ENCODE measurements around the gene DDX56. TPM values are rescaled to one million over a fixed set of nuclear protein-coding genes. Genes with fewer than 3 reads are reported as not detected.
A peak's percentile ranks its signal among the peaks of the same experiment; 100 is the strongest.

Gene DDX56
- total and polyA plus RNA-seq, 2 of the 13 experiments (the other 11 are each of a cell fraction or from before 2014, with no cell fraction given): 82.6 to 120 TPM

DNA sequence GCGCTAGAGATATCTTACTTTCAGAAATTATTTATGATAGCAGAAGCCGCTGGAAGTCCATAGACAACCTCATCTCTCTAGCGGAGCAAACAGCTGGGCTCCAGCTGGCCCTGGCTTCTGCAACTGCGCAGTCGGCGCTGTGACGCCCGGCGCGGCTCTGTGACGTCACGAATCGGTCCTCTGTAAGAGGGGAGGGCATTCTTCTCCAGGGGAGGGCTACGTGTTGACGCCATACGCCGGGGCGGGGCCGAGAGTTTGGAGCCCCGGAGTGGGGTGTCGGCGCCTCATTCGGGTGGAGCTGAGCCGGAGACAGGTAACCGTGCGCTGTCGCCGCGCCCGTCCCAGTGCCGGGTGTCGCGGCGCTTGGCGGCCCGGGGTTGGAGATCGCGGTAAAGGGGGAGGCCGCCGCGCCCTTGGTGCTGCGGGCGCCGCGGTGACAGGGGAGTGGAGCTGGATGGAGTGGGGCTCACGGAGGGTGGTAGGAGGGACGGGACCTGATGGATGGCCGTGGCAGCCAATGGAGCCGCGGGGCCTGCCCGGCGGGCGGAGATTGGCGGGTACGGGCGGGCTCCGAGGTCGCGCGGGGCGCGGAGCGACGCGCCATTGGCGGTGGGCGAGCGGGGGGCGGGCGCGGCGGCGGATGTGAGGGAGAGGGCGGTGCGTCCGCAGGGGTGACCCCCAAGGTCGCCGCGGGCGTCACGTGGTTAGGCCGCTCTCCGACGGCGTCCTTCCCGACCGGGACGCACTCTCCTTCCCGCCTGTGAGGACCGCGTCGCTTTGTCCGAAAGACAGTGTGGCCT, 32.8 kb upstream of the DDX56 start, which contains the start of gene OGDH (continued):
- TF ChIP-seq ZNF543 (CRISPR knock-in tag; IDR thresholded peaks at IDR 0.05) (peak; percentile 29; the same call in 1 of the 2 replicates), ZNF30 (CRISPR knock-in tag; IDR thresholded peaks at IDR 0.05) (no peak), ZNF333 (CRISPR knock-in tag; IDR thresholded peaks at IDR 0.05; ENCODE audit: borderline replicate concordance) (peak; percentile 48; the same call in 1 of the 2 replicates), ZNF496 (CRISPR knock-in tag; IDR thresholded peaks at IDR 0.05; ENCODE audit: insufficient replicate concordance) (no peak), CEBPG (CRISPR knock-in tag; IDR thresholded peaks at IDR 0.05) (peak; percentile 41), KDM3A (CRISPR knock-in tag; IDR thresholded peaks at IDR 0.05; ENCODE audit: low read depth) (peak; percentile 46; the same call in 1 of the 2 replicates), YY1 (IDR thresholded peaks at IDR 0.05; ENCODE audit: insufficient read depth, insufficient replicate concordance, low read depth, low read length) (no peak), NR2F6 (IDR thresholded peaks at IDR 0.05) (0 out of 2 replicates have a peak, but pooled peaks have one; percentile 27), NR2F6 (CRISPR knock-in tag; IDR thresholded peaks at IDR 0.05) (peak; percentile 83), PPARG (CRISPR knock-in tag; conservative IDR thresholded peaks at IDR 0.05) (peak; percentile 35; the same call in 1 of the 2 replicates), GTF3A (CRISPR knock-in tag; conservative IDR thresholded peaks at IDR 0.05) (no peak), ZNF552 (CRISPR knock-in tag; IDR thresholded peaks at IDR 0.05; ENCODE audit: borderline replicate concordance) (no peak)
- TF ChIP-seq, protein P1, sequence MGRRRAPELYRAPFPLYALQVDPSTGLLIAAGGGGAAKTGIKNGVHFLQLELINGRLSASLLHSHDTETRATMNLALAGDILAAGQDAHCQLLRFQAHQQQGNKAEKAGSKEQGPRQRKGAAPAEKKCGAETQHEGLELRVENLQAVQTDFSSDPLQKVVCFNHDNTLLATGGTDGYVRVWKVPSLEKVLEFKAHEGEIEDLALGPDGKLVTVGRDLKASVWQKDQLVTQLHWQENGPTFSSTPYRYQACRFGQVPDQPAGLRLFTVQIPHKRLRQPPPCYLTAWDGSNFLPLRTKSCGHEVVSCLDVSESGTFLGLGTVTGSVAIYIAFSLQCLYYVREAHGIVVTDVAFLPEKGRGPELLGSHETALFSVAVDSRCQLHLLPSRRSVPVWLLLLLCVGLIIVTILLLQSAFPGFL (CRISPR knock-in tag; IDR thresholded peaks at IDR 0.05): no peak
- TF ChIP-seq, protein P2, sequence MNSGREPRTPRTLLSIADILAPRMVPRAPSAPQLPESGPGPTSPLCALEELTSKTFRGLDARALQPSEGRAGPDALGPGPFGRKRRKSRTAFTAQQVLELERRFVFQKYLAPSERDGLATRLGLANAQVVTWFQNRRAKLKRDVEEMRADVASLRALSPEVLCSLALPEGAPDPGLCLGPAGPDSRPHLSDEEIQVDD (CRISPR knock-in tag; IDR thresholded peaks at IDR 0.05; ENCODE audit: borderline replicate concordance): no peak
- TF ChIP-seq, protein P3, sequence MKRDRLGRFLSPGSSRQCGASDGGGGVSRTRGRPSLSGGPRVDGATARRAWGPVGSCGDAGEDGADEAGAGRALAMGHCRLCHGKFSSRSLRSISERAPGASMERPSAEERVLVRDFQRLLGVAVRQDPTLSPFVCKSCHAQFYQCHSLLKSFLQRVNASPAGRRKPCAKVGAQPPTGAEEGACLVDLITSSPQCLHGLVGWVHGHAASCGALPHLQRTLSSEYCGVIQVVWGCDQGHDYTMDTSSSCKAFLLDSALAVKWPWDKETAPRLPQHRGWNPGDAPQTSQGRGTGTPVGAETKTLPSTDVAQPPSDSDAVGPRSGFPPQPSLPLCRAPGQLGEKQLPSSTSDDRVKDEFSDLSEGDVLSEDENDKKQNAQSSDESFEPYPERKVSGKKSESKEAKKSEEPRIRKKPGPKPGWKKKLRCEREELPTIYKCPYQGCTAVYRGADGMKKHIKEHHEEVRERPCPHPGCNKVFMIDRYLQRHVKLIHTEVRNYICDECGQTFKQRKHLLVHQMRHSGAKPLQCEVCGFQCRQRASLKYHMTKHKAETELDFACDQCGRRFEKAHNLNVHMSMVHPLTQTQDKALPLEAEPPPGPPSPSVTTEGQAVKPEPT (CRISPR knock-in tag; IDR thresholded peaks at IDR 0.05; ENCODE audit: low read depth): no peak
- TF ChIP-seq, protein P4, sequence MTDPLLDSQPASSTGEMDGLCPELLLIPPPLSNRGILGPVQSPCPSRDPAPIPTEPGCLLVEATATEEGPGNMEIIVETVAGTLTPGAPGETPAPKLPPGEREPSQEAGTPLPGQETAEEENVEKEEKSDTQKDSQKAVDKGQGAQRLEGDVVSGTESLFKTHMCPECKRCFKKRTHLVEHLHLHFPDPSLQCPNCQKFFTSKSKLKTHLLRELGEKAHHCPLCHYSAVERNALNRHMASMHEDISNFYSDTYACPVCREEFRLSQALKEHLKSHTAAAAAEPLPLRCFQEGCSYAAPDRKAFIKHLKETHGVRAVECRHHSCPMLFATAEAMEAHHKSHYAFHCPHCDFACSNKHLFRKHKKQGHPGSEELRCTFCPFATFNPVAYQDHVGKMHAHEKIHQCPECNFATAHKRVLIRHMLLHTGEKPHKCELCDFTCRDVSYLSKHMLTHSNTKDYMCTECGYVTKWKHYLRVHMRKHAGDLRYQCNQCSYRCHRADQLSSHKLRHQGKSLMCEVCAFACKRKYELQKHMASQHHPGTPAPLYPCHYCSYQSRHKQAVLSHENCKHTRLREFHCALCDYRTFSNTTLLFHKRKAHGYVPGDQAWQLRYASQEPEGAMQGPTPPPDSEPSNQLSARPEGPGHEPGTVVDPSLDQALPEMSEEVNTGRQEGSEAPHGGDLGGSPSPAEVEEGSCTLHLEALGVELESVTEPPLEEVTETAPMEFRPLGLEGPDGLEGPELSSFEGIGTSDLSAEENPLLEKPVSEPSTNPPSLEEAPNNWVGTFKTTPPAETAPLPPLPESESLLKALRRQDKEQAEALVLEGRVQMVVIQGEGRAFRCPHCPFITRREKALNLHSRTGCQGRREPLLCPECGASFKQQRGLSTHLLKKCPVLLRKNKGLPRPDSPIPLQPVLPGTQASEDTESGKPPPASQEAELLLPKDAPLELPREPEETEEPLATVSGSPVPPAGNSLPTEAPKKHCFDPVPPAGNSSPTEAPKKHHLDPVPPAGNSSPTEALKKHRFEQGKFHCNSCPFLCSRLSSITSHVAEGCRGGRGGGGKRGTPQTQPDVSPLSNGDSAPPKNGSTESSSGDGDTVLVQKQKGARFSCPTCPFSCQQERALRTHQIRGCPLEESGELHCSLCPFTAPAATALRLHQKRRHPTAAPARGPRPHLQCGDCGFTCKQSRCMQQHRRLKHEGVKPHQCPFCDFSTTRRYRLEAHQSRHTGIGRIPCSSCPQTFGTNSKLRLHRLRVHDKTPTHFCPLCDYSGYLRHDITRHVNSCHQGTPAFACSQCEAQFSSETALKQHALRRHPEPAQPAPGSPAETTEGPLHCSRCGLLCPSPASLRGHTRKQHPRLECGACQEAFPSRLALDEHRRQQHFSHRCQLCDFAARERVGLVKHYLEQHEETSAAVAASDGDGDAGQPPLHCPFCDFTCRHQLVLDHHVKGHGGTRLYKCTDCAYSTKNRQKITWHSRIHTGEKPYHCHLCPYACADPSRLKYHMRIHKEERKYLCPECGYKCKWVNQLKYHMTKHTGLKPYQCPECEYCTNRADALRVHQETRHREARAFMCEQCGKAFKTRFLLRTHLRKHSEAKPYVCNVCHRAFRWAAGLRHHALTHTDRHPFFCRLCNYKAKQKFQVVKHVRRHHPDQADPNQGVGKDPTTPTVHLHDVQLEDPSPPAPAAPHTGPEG (CRISPR knock-in tag; IDR thresholded peaks at IDR 0.05): 0 out of 2 replicates have a peak, but pooled peaks have one; percentile 5
- TF ChIP-seq, protein P5, sequence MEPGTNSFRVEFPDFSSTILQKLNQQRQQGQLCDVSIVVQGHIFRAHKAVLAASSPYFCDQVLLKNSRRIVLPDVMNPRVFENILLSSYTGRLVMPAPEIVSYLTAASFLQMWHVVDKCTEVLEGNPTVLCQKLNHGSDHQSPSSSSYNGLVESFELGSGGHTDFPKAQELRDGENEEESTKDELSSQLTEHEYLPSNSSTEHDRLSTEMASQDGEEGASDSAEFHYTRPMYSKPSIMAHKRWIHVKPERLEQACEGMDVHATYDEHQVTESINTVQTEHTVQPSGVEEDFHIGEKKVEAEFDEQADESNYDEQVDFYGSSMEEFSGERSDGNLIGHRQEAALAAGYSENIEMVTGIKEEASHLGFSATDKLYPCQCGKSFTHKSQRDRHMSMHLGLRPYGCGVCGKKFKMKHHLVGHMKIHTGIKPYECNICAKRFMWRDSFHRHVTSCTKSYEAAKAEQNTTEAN (CRISPR knock-in tag; conservative IDR thresholded peaks at IDR 0.05): peak; percentile 25; the same call in 1 of the 2 replicates

Measured in HepG2 (cell line).